Measurements from ENCODE around the gene PFAS. TPM values are rescaled to one million over a fixed set of nuclear protein-coding genes. Genes with fewer than 3 reads are reported as not detected.

The PFAS gene
- total RNA-seq, 1 donor from 2014 or later = 35.4 TPM

DNA sequence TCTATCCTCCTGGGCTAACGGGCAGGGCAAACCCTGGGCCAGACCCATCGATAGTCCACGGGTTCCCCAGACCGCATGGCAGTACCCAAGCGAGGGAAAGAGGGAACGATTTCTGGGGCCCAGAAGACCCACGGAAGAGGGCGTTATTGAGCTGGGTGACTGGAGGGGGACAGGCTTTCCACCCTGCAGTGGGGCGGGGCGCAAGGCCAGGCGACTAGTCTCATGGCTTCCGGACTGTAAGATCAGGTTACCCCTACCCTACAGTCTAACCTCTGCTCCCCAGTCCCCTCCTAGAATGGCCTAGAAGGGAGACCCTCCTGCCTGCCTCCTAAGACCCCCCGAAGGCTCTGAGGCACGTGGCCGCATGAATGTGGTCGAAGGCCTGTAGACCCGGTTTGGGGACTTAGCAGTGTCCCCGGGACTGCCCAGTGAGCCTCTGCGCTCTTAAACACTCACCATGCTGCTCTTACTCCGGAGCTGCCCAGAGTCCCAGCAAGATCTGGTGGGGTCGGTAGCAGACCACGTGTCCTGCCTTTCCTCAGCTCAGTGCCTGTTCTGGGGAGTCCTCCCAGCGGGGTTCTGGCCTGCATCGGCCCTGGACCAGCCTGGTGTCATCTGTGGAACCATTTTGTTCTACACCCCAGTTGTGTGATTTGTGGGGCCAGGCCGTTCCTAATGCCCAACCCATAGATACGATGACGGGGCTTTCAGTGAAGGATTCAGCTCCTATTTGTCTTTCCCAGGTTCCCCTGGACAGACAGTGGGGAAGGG is 25.5 kb upstream of the PFAS start:
- Mint-ChIP-seq H3K9me3 (ENCODE audit: unreplicated experiment) (peaks cover 2% of the 10 kb centered on the region), H3K36me3 (ENCODE audit: low read depth, unreplicated experiment) (peaks cover 3% of the 10 kb centered on the region), H3K4me1 (ENCODE audit: low read depth, unreplicated experiment) (peaks cover 4% of the 10 kb centered on the region), H3K27ac (ENCODE audit: unreplicated experiment) (peak overlapping the region; percentile 93), H3K4me3 (ENCODE audit: unreplicated experiment) (peak overlapping the region; percentile 90), H3K27me3 (ENCODE audit: low read depth, unreplicated experiment) (no peaks in the 10 kb centered on the region)
- H3K4me3 ChIP-seq (ENCODE audit: insufficient read depth, low read depth, low read length) = peak overlapping the region; percentile 76
- DNase-seq (ENCODE audit: low read depth) = peak; percentile 29
- peak overlapping the region; percentile 91 for H3K9ac ChIP-seq (ENCODE audit: low read length)
- no peaks in the 10 kb centered on the region for H3K27me3 ChIP-seq (ENCODE audit: insufficient read depth, low read length)
- H3K36me3 ChIP-seq (ENCODE audit: insufficient read depth, low read length) = no peaks in the 10 kb centered on the region
- no peaks in the 10 kb centered on the region for H3K9me3 ChIP-seq (ENCODE audit: insufficient read depth, low read depth, low read length)
- FAIRE-seq = no peak
- peak overlapping the region; percentile 89 for H3K27ac ChIP-seq (ENCODE audit: low read depth, low read length)
- no peaks in the 10 kb centered on the region for H3K79me2 ChIP-seq (ENCODE audit: insufficient read depth, low read length)
- peaks cover 9% of the 10 kb centered on the region for H3K4me1 ChIP-seq (ENCODE audit: insufficient read depth, low read length)
- H4K20me1 ChIP-seq (ENCODE audit: insufficient read depth, low read length) = peaks cover 12% of the 10 kb centered on the region
- peak overlapping the region; percentile 92 for H3K4me2 ChIP-seq (ENCODE audit: low read length)
- TF ChIP-seq EZH2 (IDR thresholded peaks at IDR 0.05; ENCODE audit: insufficient read depth, low read length) = no peak
- TF ChIP-seq, protein P1, sequence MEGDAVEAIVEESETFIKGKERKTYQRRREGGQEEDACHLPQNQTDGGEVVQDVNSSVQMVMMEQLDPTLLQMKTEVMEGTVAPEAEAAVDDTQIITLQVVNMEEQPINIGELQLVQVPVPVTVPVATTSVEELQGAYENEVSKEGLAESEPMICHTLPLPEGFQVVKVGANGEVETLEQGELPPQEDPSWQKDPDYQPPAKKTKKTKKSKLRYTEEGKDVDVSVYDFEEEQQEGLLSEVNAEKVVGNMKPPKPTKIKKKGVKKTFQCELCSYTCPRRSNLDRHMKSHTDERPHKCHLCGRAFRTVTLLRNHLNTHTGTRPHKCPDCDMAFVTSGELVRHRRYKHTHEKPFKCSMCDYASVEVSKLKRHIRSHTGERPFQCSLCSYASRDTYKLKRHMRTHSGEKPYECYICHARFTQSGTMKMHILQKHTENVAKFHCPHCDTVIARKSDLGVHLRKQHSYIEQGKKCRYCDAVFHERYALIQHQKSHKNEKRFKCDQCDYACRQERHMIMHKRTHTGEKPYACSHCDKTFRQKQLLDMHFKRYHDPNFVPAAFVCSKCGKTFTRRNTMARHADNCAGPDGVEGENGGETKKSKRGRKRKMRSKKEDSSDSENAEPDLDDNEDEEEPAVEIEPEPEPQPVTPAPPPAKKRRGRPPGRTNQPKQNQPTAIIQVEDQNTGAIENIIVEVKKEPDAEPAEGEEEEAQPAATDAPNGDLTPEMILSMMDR (IDR thresholded peaks at IDR 0.05; ENCODE audit: insufficient read depth, low read depth, low read length) = peak; percentile 6
- peak overlapping the region; percentile 84 for H2AFZ ChIP-seq (ENCODE audit: low read depth, low read length)

DNA sequence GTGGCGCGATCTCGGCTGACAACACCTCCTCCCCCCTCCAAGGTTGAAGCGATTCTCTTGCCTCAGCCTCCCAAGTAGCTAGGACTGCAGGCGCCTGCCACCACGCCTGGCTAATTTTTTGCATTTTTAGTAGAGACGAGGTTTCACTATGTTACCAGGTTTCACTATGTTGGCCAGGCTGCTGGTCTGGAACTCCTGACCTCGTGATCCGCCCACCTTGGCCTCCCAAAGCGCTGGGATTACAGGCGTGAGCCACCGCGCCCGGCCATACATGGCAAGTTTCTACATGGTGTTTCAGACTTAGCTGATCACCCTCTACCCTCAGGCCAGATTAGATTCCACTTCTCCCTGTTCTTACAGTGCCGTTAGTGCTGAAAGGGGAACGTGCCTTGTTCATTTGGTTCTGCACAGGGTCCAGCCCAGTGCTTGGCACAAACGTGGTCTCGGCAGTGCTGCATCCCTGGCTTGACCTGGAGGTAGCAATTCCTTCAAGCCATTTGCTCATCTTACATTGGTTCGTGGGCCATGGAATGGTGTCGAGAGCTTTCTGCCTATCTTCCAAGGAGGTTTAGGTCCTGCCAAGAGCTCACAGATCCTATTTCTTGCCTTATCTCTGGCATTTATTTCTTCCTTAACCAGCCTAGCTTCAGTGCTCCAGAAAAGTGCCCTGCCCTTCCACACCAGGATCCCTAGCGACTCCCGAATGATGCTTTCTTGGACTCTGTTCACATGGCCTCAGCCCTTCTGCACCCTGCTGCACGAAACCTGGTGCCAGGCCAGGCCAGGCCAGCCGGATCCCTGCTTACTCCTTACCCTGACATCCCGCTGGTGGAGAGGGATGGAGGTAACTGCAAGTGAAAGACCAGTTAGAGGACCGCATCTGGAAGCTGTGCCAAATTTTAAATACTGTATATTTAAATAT is 23.9 kb upstream of the PFAS start:
- Histone ChIP-seq H3K9me3 (ENCODE audit: insufficient read depth, low read depth, low read length) (no peaks in the 10 kb centered on the region), H3K4me1 (ENCODE audit: insufficient read depth, low read length) (peaks cover 9% of the 10 kb centered on the region), H3K79me2 (ENCODE audit: insufficient read depth, low read length) (no peaks in the 10 kb centered on the region), H2AFZ (ENCODE audit: low read depth, low read length) (no peak overlapping the region), H3K27ac (ENCODE audit: low read depth, low read length) (no peak overlapping the region), H3K4me3 (ENCODE audit: insufficient read depth, low read depth, low read length) (no peak overlapping the region), H3K36me3 (ENCODE audit: insufficient read depth, low read length) (peaks cover 5% of the 10 kb centered on the region), H3K27me3 (ENCODE audit: insufficient read depth, low read length) (no peaks in the 10 kb centered on the region), H3K9ac (ENCODE audit: low read length) (no peak overlapping the region), H3K4me2 (ENCODE audit: low read length) (no peak overlapping the region), H4K20me1 (ENCODE audit: insufficient read depth, low read length) (peaks cover 12% of the 10 kb centered on the region)
- H3K4me1 Mint-ChIP-seq (ENCODE audit: low read depth, unreplicated experiment) = peaks cover 4% of the 10 kb centered on the region
- peaks cover 3% of the 10 kb centered on the region for H3K36me3 Mint-ChIP-seq (ENCODE audit: low read depth, unreplicated experiment)
- no peaks in the 10 kb centered on the region for H3K27me3 Mint-ChIP-seq (ENCODE audit: low read depth, unreplicated experiment)
- H3K27ac Mint-ChIP-seq (ENCODE audit: unreplicated experiment) = peak overlapping the region; percentile 22
- FAIRE-seq = no peak
- TF ChIP-seq EZH2 (IDR thresholded peaks at IDR 0.05; ENCODE audit: insufficient read depth, low read length) = no peak
- TF ChIP-seq, protein P1 (IDR thresholded peaks at IDR 0.05; ENCODE audit: insufficient read depth, low read depth, low read length) = no peak
- DNase-seq (ENCODE audit: low read depth) = no peak
- peak overlapping the region; percentile 65 for H3K4me3 Mint-ChIP-seq (ENCODE audit: unreplicated experiment)
- H3K9me3 Mint-ChIP-seq (ENCODE audit: unreplicated experiment) = no peaks in the 10 kb centered on the region

Measured in astrocyte (in vitro differentiated cells and primary cell).